MM.1S (cell line): Measurements from ENCODE around the gene PPARGC1A.

Experiments
- EZH2 ChIP-seq: fragments of 300-600 bp; sonication (generic); optimal IDR thresholded peaks from 2 replicates; pipeline ENCODE3; 2017; ENCODE audit warnings: low read depth, mild to moderate bottlenecking, antibody characterized with exemption, low read length, mixed read lengths
- TF ChIP-seq, protein P1 (sequence below): fragments of 300-600 bp; sonication (generic); IDR thresholded peaks from 2 replicates; pipeline ENCODE4 v1.5.1; 2016; ENCODE audit warnings: antibody characterized with exemption, low read length, mixed read lengths

DNA sequence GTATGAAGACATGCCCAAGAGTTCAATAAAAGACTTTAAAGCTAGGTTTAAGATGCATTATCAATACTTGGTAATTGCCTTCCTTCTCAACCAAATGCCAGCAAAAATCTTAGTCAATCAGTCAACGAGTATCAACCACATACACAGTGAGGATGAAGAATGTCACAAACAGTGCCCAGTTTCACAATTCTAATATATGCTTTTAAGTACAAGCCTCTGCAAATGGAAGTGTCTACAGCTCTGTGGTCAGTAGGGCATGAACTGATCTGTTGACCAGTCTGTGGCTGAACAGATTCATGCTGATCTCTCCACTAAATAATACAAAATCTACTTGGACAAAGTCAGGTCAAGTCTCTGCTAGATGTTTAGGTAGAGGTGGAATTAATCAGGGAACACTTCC lies 27.9 kb downstream of the PPARGC1A start:
- TF ChIP-seq, protein P1, sequence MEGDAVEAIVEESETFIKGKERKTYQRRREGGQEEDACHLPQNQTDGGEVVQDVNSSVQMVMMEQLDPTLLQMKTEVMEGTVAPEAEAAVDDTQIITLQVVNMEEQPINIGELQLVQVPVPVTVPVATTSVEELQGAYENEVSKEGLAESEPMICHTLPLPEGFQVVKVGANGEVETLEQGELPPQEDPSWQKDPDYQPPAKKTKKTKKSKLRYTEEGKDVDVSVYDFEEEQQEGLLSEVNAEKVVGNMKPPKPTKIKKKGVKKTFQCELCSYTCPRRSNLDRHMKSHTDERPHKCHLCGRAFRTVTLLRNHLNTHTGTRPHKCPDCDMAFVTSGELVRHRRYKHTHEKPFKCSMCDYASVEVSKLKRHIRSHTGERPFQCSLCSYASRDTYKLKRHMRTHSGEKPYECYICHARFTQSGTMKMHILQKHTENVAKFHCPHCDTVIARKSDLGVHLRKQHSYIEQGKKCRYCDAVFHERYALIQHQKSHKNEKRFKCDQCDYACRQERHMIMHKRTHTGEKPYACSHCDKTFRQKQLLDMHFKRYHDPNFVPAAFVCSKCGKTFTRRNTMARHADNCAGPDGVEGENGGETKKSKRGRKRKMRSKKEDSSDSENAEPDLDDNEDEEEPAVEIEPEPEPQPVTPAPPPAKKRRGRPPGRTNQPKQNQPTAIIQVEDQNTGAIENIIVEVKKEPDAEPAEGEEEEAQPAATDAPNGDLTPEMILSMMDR = no peak
- TF ChIP-seq EZH2 = no peak
